Measurements from ENCODE around the gene DGCR2.
"Not testable (repeated sequence)": the region's sequence is repeated elsewhere in the genome, so short reads cannot be mapped to it uniquely, and the experiment has no call there.

The DGCR2 gene

DNA sequence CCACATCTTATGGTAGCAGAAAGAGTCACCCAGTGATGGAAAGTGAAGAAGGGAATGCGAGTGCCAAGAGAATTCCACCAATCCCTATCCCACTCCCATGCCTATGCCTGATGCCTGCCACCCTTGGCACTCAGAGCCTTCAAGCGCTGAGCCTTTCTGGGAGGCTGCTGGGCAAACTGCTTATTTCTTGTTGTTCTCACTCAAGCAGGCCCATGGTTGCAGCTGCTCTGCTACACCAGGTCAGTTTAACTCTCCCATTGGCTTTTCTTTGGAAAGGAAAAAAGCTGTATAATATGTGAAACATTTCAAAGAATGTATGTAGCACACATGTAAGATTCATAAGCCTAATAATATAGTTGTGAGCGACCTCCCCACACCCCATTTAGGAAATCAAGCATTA lies 41.4 kb downstream of the DGCR2 start:
- Histone ChIP-seq H3K27me3 (replicated peaks; ENCODE audit: insufficient read depth, low read length) (no peaks in the 10 kb centered on the region), H3K9me3 (replicated peaks; ENCODE audit: insufficient read depth, low read length) (no peaks in the 10 kb centered on the region), H3F3A (ENCODE audit: insufficient read depth, low read length) (no peaks in the 10 kb centered on the region), H3K9me2 (replicated peaks; ENCODE audit: insufficient read depth, low read length) (no peaks in the 10 kb centered on the region), H2AFZ (ENCODE audit: low read length) (no peak overlapping the region), H3K9ac (ENCODE audit: low read length) (no peak overlapping the region), H3K79me2 (ENCODE audit: low read length) (no peaks in the 10 kb centered on the region), H4K20me1 (ENCODE audit: insufficient read depth, low read length) (no peaks in the 10 kb centered on the region), H3K36me3 (replicated peaks; ENCODE audit: insufficient read depth, low read length) (no peaks in the 10 kb centered on the region), H3K4me1 (ENCODE audit: low read length) (no peaks in the 10 kb centered on the region), H3K4me2 (ENCODE audit: low read depth, low read length) (no peak overlapping the region), H3K4me3 (ENCODE audit: low read length) (no peak overlapping the region), H3K27ac (ENCODE audit: low read length) (no peak overlapping the region)
- no peak for DNase-seq
- TF ChIP-seq, protein P1, sequence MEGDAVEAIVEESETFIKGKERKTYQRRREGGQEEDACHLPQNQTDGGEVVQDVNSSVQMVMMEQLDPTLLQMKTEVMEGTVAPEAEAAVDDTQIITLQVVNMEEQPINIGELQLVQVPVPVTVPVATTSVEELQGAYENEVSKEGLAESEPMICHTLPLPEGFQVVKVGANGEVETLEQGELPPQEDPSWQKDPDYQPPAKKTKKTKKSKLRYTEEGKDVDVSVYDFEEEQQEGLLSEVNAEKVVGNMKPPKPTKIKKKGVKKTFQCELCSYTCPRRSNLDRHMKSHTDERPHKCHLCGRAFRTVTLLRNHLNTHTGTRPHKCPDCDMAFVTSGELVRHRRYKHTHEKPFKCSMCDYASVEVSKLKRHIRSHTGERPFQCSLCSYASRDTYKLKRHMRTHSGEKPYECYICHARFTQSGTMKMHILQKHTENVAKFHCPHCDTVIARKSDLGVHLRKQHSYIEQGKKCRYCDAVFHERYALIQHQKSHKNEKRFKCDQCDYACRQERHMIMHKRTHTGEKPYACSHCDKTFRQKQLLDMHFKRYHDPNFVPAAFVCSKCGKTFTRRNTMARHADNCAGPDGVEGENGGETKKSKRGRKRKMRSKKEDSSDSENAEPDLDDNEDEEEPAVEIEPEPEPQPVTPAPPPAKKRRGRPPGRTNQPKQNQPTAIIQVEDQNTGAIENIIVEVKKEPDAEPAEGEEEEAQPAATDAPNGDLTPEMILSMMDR (IDR thresholded peaks at IDR 0.05; ENCODE audit: low read length): no peak
- TF ChIP-seq EZH2phosphoT487 (IDR thresholded peaks at IDR 0.05; ENCODE audit: low read length) (no peak), EZH2 (optimal IDR thresholded peaks at IDR 0.05; ENCODE audit: low read depth, low read length) (no peak)

DNA sequence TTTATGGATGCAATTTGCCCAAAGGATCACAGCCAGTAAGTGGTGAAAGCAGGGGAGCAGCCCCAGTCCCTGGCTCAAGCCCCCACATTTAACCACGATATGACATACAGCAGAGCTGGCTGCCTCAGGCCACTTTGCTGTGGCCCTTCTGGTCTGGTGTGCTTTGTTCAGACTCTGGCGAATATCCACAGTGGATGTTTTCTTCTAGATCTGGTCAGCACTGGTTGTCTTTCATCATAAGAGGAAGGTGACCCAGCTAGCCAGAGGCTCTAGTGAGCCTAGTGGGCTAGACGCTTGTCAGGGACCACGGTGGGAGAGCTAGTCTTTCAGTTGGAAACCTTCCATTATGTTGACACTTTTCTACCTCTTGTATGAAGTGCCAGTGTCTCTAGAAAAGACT lies 42.5 kb downstream of the DGCR2 start:
- Histone ChIP-seq H3F3A (ENCODE audit: insufficient read depth, low read length) (no peaks in the 10 kb centered on the region), H3K36me3 (replicated peaks; ENCODE audit: insufficient read depth, low read length) (no peaks in the 10 kb centered on the region), H3K4me3 (ENCODE audit: low read length) (no peak overlapping the region), H3K27me3 (replicated peaks; ENCODE audit: insufficient read depth, low read length) (no peaks in the 10 kb centered on the region), H3K9me3 (replicated peaks; ENCODE audit: insufficient read depth, low read length) (no peaks in the 10 kb centered on the region), H4K20me1 (ENCODE audit: insufficient read depth, low read length) (no peaks in the 10 kb centered on the region), H3K4me2 (ENCODE audit: low read depth, low read length) (no peak overlapping the region), H3K27ac (ENCODE audit: low read length) (no peak overlapping the region), H3K79me2 (ENCODE audit: low read length) (no peaks in the 10 kb centered on the region), H3K4me1 (ENCODE audit: low read length) (no peaks in the 10 kb centered on the region), H2AFZ (ENCODE audit: low read length) (no peak overlapping the region), H3K9me2 (replicated peaks; ENCODE audit: insufficient read depth, low read length) (no peaks in the 10 kb centered on the region), H3K9ac (ENCODE audit: low read length) (no peak overlapping the region)
- no peak for DNase-seq
- TF ChIP-seq, protein P1 (IDR thresholded peaks at IDR 0.05; ENCODE audit: low read length): no peak
- no peak for TF ChIP-seq EZH2 (optimal IDR thresholded peaks at IDR 0.05; ENCODE audit: low read depth, low read length)
- TF ChIP-seq EZH2phosphoT487 (IDR thresholded peaks at IDR 0.05; ENCODE audit: low read length): no peak

DNA sequence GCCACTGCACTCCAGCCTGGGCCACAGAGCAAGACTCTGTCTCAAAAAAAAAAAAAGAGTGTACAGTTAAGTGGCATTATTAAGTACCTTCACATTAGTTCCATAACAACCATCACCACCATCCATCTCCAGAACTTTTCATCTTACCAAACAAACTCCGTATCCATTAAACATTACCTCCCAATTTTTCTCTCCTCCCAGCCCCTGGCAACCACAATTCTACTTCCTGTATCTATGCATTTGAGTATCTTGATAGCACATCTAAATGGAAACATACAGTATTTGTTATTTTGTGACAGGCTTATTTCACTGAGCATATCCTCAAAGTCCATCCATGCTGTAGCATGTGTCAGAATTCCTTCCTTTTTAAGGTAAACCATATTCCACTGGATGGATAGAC lies 46.8 kb downstream of the DGCR2 start:
- Histone ChIP-seq H3K4me1 (ENCODE audit: low read length) (no peaks in the 10 kb centered on the region), H4K20me1 (ENCODE audit: insufficient read depth, low read length) (no peaks in the 10 kb centered on the region), H3K27ac (ENCODE audit: low read length) (no peak overlapping the region), H3K9ac (ENCODE audit: low read length) (no peak overlapping the region), H3F3A (ENCODE audit: insufficient read depth, low read length) (no peaks in the 10 kb centered on the region), H3K9me3 (replicated peaks; ENCODE audit: insufficient read depth, low read length) (no peaks in the 10 kb centered on the region), H3K36me3 (replicated peaks; ENCODE audit: insufficient read depth, low read length) (no peaks in the 10 kb centered on the region), H3K79me2 (ENCODE audit: low read length) (peaks cover 12% of the 10 kb centered on the region), H3K4me3 (ENCODE audit: low read length) (no peak overlapping the region), H3K9me2 (replicated peaks; ENCODE audit: insufficient read depth, low read length) (no peaks in the 10 kb centered on the region), H3K4me2 (ENCODE audit: low read depth, low read length) (no peak overlapping the region), H2AFZ (ENCODE audit: low read length) (no peak overlapping the region), H3K27me3 (replicated peaks; ENCODE audit: insufficient read depth, low read length) (no peaks in the 10 kb centered on the region)
- TF ChIP-seq, protein P1 (IDR thresholded peaks at IDR 0.05; ENCODE audit: low read length): no peak
- TF ChIP-seq EZH2 (optimal IDR thresholded peaks at IDR 0.05; ENCODE audit: low read depth, low read length): no peak
- TF ChIP-seq EZH2phosphoT487 (IDR thresholded peaks at IDR 0.05; ENCODE audit: low read length): no peak
- DNase-seq: no peak

DNA sequence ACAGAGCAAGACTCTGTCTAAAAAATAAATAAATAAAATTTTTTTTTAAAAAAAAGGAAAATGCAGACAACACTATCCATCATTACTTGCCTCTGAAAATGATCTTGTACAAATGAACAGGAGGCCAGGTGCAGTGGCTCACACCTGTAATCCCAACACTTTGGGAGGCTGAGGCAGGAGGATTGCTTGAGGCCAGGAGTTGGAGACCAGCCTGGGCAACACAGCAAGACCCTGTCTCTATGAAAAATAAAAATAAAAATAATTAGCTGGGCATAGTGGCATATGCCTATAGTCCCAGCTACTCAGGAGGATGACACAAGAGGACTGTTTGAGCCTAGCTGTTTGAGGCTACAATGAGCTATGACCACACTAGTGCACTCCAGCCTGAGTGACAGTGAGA lies 49.4 kb downstream of the DGCR2 start:
- H3K36me3 ChIP-seq (replicated peaks; ENCODE audit: insufficient read depth, low read length); H4K20me1 ChIP-seq (ENCODE audit: insufficient read depth, low read length): not testable (repeated sequence)

More for the DNA sequence above, 49.4 kb downstream of the DGCR2 start:
- not testable (repeated sequence) for H3K27me3 ChIP-seq (replicated peaks; ENCODE audit: insufficient read depth, low read length); H3K9me3 ChIP-seq (replicated peaks; ENCODE audit: insufficient read depth, low read length); H3K4me2 ChIP-seq (ENCODE audit: low read depth, low read length); DNase-seq; H3K27ac ChIP-seq (ENCODE audit: low read length); H3F3A ChIP-seq (ENCODE audit: insufficient read depth, low read length); H3K9ac ChIP-seq (ENCODE audit: low read length); H3K9me2 ChIP-seq (replicated peaks; ENCODE audit: insufficient read depth, low read length); H3K4me3 ChIP-seq (ENCODE audit: low read length); H2AFZ ChIP-seq (ENCODE audit: low read length); H3K4me1 ChIP-seq (ENCODE audit: low read length)
- peaks cover 12% of the 10 kb centered on the region for H3K79me2 ChIP-seq (ENCODE audit: low read length)
